Testis (tissue), 3 donors: ENCODE results near the gene CEP78. TPM values are rescaled to one million over a fixed set of nuclear protein-coding genes. Genes with fewer than 3 reads are reported as not detected.
A peak's percentile ranks its signal among the peaks of the same experiment; 100 is the strongest.
"Not testable (repeated sequence)": the region's sequence is repeated elsewhere in the genome, so short reads cannot be mapped to it uniquely, and the experiment has no call there.

Experiments
- DNase-seq: peaks from one replicate; pipeline ENCODE4 v3.0.0-alpha.2; 2019
- H3K27ac ChIP-seq, 2 donors: fragments of 200-600 bp; sonication (generic); one replicate each; pipeline ENCODE4 v1.5.1; 2019
- H3K27me3 ChIP-seq: fragments of 200-600 bp; sonication (generic); one replicate; pipeline ENCODE4 v1.5.1; 2019
- H3K36me3 ChIP-seq: fragments of 200-600 bp; sonication (generic); one replicate; pipeline ENCODE4 v1.5.1; 2017; ENCODE audit warnings: low read depth; ENCODE audit errors: missing control alignments
- H3K4me1 ChIP-seq: fragments of 200-600 bp; sonication (generic); one replicate; pipeline ENCODE4 v1.5.1; 2019
- H3K4me3 ChIP-seq, 2 donors: fragments of 200-600 bp; sonication (generic); one replicate each; pipeline ENCODE4 v1.5.1; 2017 to 2019
- H3K9me3 ChIP-seq: fragments of 200-600 bp; sonication (generic); one replicate; pipeline ENCODE4 v1.5.1; 2017
- CTCF ChIP-seq, 3 experiments: fragments of 450-650 bp in 2 of 3; fragments of 200-600 bp in 1 of 3; sonication (generic) in 1 of 3; IDR thresholded peaks; one replicate each; pipeline ENCODE4 v1.5.1; 2016 to 2019; ENCODE audit warnings: antibody characterized with exemption in 3 of 3, mild to moderate bottlenecking in 2 of 3, moderate library complexity in 1 of 3
- POLR2A ChIP-seq: fragments of 450-650 bp; IDR thresholded peaks from one replicate; pipeline ENCODE4 v1.6.1; 2017; ENCODE audit warnings: antibody characterized with exemption, mild to moderate bottlenecking, moderate library complexity
- WGBS, 2 donors: methylation state at CpG; one replicate each; pipeline ENCODE4 v1.1.5; 2018; 5-methylcytosine and 5-hydroxymethylcytosine counted together
- intact Hi-C: fragments of 100-400 bp; cut with DNase I; formaldehyde crosslinking; loops from one replicate; pipeline ENCODE4 v1.15.1; 2023; ENCODE audit warnings: low total_unique reads
- polyA plus RNA-seq: library from polyadenylated mRNA; stranded (reverse); fragments of 350-450 nt; fragmentation: Illumina TruSeq; extraction: RNeasy Lipid Tissue Mini Kit (QIAGEN cat#74804); gene quantifications from one replicate; pipeline ENCODE4 v1.2.3, GENCODE V29; 2014; ENCODE audit warnings: low read depth, low replicate concordance; ENCODE audit not compliant: insufficient read depth
- total RNA-seq, 2 donors: library from RNA; depleted of rRNA; stranded (reverse); fragments of >200 nt; gene quantifications; one replicate each; pipeline ENCODE4 v1.2.3, GENCODE V29; 2016

The CEP78 gene
- total and polyA plus RNA-seq, 3 donors from 2014 or later: 28.2 to 50.2 (median 37.4) TPM

GRCh38 chr9:78280982-78281668 lies 45.2 kb downstream of the CEP78 start:
- H3K9me3 ChIP-seq: no peaks in the 10 kb centered on the region
- no peak overlapping the region for H3K27ac ChIP-seq
- H3K4me3 ChIP-seq: no peak overlapping the region
- DNase-seq: peak; percentile 77
- intact Hi-C loops: no loop called here
- 42 to 55% methylated on average over 3 of the region's 3 CpGs for WGBS, 2 donors
- H3K36me3 ChIP-seq: no peaks in the 10 kb centered on the region
- H3K27me3 ChIP-seq: no peaks in the 10 kb centered on the region
- no peak for TF ChIP-seq POLR2A
- TF ChIP-seq CTCF (IDR thresholded peaks at IDR 0.05): no peak
- H3K4me1 ChIP-seq: peaks cover 6% of the 10 kb centered on the region

- H3K27ac ChIP-seq, intact Hi-C loops, H3K9me3 ChIP-seq, H3K36me3 ChIP-seq, H3K4me1 ChIP-seq, DNase-seq, H3K4me3 ChIP-seq, H3K27me3 ChIP-seq: not testable (repeated sequence)
- 85 to 86% methylated on average over 4 of the region's 4 CpGs for WGBS, 2 donors
Observed at GRCh38 chr9:78284181-78284580, 48.3 kb downstream of the CEP78 start.

GRCh38 chr9:78286125-78286524 lies 50.2 kb downstream of the CEP78 start:
- Histone ChIP-seq H3K27ac (no peak overlapping the region), H3K4me1 (peaks cover 3% of the 10 kb centered on the region), H3K27me3 (no peaks in the 10 kb centered on the region), H3K4me3 (no peak overlapping the region), H3K9me3 (no peaks in the 10 kb centered on the region), H3K36me3 (no peaks in the 10 kb centered on the region)
- intact Hi-C loops: no loop called here
- TF ChIP-seq CTCF (IDR thresholded peaks at IDR 0.05) (no peak), POLR2A (no peak)
- DNase-seq: no peak

- H3K4me3 ChIP-seq: no peak overlapping the region
- H3K4me1 ChIP-seq: no peaks in the 10 kb centered on the region
- no peak for TF ChIP-seq POLR2A
- no peak for TF ChIP-seq CTCF (IDR thresholded peaks at IDR 0.05)
- 88 to 92% methylated on average over 6 of the region's 6 CpGs for WGBS, 2 donors
- no peak overlapping the region for H3K27ac ChIP-seq
- no peaks in the 10 kb centered on the region for H3K27me3 ChIP-seq
- intact Hi-C loops: no loop called here
- H3K9me3 ChIP-seq: no peaks in the 10 kb centered on the region
- peak; percentile 52 for DNase-seq
- H3K36me3 ChIP-seq: no peaks in the 10 kb centered on the region
Observed at GRCh38 chr9:78286946-78287388, 51.1 kb downstream of the CEP78 start.

- DNase-seq: no peak
- no peaks in the 10 kb centered on the region for H3K4me1 ChIP-seq
- H3K9me3 ChIP-seq: no peaks in the 10 kb centered on the region
- no peak overlapping the region for H3K27ac ChIP-seq
- TF ChIP-seq POLR2A (no peak), CTCF (IDR thresholded peaks at IDR 0.05) (no peak)
- WGBS, 2 donors: 88 to 93% methylated on average over 8 of the region's 8 CpGs
- intact Hi-C loops: no loop called here
- H3K36me3 ChIP-seq: no peaks in the 10 kb centered on the region
- H3K27me3 ChIP-seq: no peaks in the 10 kb centered on the region
- no peak overlapping the region for H3K4me3 ChIP-seq
Observed at GRCh38 chr9:78288214-78288892, 52.5 kb downstream of the CEP78 start.
